Measurements from ENCODE around the gene NBPF15. TPM values are rescaled to one million over a fixed set of nuclear protein-coding genes. Genes with fewer than 3 reads are reported as not detected.
A peak's percentile ranks its signal among the peaks of the same experiment; 100 is the strongest.
"Not testable (repeated sequence)": the region's sequence is repeated elsewhere in the genome, so short reads cannot be mapped to it uniquely, and the experiment has no call there.

The NBPF15 gene, protein sequence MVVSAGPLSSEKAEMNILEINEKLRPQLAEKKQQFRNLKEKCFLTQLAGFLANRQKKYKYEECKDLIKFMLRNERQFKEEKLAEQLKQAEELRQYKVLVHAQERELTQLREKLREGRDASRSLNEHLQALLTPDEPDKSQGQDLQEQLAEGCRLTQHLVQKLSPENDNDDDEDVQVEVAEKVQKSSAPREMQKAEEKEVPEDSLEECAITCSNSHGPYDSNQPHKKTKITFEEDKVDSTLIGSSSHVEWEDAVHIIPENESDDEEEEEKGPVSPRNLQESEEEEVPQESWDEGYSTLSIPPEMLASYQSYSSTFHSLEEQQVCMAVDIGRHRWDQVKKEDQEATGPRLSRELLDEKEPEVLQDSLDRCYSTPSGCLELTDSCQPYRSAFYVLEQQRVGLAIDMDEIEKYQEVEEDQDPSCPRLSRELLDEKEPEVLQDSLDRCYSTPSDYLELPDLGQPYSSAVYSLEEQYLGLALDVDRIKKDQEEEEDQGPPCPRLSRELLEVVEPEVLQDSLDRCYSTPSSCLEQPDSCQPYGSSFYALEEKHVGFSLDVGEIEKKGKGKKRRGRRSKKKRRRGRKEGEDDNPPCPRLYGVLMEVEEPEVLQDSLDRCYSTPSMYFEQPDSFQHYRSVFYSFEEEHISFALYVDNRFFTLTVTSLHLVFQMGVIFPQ
- total RNA-seq, result 15.5 TPM

DNA sequence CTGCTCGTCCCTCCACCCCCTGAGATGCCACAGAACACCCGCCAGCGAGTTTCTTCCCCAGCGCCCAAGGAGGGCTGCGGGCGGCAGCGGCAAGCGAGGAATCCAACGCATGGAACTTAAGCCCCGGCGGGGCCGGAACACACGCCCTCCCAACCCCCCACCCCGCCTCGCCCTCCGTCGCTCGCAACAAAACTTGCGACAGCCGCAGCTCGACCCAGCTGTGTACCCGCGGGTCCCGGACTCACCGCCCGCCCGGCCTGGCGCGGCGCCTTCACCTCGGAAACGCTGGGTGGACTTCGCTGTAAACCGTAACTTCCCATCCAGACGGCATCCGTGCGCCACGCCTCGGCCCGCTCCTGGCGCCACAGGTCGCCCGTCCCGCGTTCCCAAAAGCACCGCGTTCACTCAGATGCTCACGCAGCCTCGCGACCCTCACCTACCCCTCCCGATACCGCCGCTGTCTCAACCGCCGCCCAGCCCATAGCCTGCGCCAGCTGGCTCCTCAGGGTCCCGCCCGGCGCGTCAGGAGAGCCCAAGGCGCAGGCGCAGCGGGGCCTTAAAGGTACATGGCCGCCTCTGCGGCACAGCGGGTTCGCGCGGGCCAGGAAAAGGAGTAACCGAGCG lies at the start of gene NBPF15:
Gene NBPF15, minus strand, starts transcription at position 534 of the 624 bp plus-strand sequence. CDS start 21,666 bp downstream, outside the sequence.
- Histone ChIP-seq H3K4me3 (peak within 1 kb of the TSS; percentile 52 to 61), H3K27ac (peak within 1 kb of the TSS; percentile 69)
- H3K27me3 ChIP-seq; DNase-seq (ENCODE audit: extremely low spot score in 2 of 2); H3K4me1 ChIP-seq; intact Hi-C loops (cut with DNase I); H3K36me3 ChIP-seq; H3K9me3 ChIP-seq: not testable (repeated sequence)
- TF ChIP-seq POLR2AphosphoS5 (IDR thresholded peaks at IDR 0.05; ENCODE audit: insufficient read depth in 1 of 2, low read depth in 1 of 2), result peak in 1 of 2 donors; percentile 63

DNA sequence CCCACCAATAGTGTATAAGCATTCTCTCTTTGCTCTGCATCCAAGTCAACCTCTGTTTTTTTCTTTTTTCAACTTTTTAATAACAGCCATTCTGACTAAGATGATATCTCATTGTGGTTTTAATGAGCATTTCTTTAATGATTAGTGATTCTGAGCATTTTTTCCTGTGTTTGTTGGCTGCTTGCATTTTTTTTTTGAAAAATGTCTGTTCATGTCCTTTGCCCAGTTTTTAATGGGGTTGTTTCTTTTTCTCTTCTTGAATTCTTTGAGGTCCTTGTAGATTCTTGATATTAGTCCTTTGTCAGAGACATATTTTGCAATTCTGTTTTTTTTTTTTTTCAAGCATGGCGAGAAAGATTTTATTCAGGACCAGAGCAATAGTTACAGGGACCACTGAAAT lies 35.0 kb upstream of the NBPF15 start:
- H3K9me3 ChIP-seq; H3K27me3 ChIP-seq; H3K4me1 ChIP-seq; H3K36me3 ChIP-seq; H3K27ac ChIP-seq; DNase-seq (ENCODE audit: extremely low spot score in 2 of 2); H3K4me3 ChIP-seq; intact Hi-C loops (cut with DNase I): not testable (repeated sequence)

DNA sequence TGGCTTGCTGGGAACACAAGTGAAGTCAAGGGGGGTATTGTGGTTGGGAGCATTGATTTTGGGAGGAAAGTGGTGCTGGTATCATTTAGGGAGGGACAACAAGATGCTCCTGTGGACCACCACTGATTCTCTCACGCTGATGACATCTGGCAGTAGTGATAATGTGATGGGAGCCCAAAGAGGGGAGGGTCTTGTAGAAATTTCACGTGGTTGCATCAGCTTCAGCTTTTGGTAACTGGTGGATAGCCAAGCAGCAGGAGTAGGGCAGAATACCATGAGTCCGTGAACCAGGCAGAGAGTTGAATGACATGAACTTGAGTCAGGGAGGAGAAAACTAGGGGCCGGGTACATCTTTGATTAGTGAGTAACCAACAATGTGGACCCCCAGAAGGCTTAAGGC lies 32.7 kb upstream of the NBPF15 start:
- intact Hi-C loops (cut with DNase I), result not testable (repeated sequence)

DNA sequence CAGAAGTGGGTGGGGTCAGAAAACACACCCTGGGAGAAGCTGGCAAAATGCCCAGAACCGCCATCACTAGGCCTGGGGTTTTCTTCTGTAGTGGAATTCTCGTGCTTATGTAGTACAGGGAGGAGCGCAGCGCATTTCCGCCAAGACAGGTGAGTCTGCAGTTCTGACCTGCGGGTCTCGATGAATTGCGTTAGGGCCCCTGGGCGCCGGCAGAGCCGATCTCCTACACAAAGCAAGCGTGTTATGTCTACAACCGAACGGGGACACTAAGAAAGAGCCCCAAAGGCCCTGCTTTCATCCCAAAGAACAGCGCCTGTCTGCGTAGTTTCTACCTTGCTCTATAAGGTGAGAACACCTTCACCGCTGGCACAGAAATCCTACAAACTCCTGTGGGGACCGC lies 28.9 kb upstream of the NBPF15 start:
- H3K27ac ChIP-seq; H3K27me3 ChIP-seq; H3K4me1 ChIP-seq; H3K4me3 ChIP-seq; H3K9me3 ChIP-seq; DNase-seq (ENCODE audit: extremely low spot score in 2 of 2); H3K36me3 ChIP-seq; intact Hi-C loops (cut with DNase I): not testable (repeated sequence)

More for the DNA sequence above, 32.7 kb upstream of the NBPF15 start:
- H3K27me3 ChIP-seq; H3K4me1 ChIP-seq; H3K36me3 ChIP-seq; DNase-seq (ENCODE audit: extremely low spot score in 2 of 2); H3K9me3 ChIP-seq; H3K27ac ChIP-seq; H3K4me3 ChIP-seq: not testable (repeated sequence)

DNA sequence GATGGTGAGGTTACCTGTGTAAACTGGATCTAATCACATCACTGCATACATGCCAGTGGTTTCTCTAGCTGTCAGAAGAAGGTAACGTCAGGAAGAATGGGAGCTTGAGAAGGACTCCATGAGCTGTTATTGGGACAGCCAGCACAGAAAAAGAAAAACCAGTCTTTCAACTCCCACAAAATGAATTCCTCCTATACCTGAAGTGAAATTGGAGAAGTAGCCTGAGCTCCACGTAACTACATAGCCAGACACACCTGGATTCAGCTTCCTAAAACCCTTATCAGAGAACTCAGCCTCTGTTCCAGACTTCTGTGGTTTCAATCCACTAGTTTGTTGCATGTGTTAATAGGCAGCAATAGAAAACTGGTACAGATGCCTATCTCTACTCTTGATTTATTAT lies 25.5 kb upstream of the NBPF15 start:
- H3K27me3 ChIP-seq; H3K9me3 ChIP-seq; H3K27ac ChIP-seq; H3K4me3 ChIP-seq; intact Hi-C loops (cut with DNase I); H3K36me3 ChIP-seq; H3K4me1 ChIP-seq: not testable (repeated sequence)
- peak in 1 of 2 donors; percentile 8 for DNase-seq (ENCODE audit: extremely low spot score in 2 of 2)

DNA sequence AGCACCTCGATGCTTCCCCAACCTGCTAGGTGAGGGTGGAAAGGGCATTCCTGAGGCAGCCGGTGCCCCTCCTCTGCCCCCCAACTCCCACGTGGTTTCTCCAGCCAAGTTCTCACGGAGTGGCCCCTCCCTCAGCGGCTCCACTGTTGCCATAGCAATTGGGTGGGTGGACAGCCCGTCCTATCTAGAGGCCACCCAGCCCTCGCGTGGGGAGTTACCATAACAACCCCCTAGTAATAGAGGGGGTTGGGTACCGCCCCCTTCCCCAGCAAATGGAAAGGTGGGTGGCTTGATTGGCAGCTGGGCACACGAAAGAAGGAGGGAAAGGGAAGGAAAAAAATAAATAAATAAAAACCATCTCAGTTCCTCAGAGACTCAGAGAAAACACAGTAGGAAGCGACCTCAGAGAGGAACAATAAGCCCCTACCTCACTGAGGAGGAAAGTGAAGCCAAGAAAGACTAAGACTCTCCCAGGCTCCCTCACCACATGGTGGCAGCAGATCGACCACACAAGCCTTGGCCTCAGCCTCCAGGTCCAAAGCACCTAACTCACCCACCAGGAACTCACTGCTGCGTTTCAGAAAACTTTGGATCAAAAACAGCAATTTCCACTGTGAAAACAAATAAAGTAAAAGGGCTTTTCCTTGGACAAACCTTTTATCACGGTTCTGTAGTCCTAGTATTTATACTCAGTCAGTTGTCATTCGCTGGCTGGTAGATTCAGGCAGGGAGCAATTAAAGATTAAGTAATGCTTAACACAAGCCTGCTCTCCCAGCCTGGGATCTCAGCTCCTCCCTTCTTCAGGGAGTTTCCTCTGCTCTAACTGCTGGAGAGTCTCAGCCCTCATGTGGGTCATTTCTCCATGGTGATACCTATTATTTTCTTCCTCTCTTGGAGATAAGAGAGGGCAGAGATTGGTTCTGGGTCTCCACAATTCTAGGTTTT lies 23.9 kb upstream of the NBPF15 start:
- H3K4me1 ChIP-seq; H3K9me3 ChIP-seq; H3K4me3 ChIP-seq; H3K36me3 ChIP-seq; H3K27me3 ChIP-seq; intact Hi-C loops (cut with DNase I); H3K27ac ChIP-seq; DNase-seq (ENCODE audit: extremely low spot score in 2 of 2): not testable (repeated sequence)

DNA sequence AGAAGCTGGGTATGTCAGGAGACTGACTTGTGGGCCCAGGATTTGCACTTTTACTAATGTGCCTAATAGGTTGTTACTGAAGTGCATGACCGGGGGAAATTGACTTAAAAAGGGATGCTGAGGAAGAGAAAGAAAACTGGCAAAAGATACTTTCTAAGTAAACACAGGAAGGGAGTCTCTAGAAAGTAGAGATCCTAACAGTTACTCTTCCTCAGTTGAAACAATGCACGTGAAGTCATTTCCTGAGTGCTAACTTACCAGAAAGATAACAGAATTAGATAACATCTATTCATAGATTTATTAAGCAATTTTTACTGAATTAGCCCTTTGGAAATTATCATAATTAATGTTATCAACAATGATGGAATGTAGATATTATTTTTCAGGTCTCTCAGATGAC lies 12.4 kb upstream of the NBPF15 start:
- intact Hi-C loops (cut with DNase I); H3K36me3 ChIP-seq; H3K9me3 ChIP-seq; H3K4me3 ChIP-seq; DNase-seq (ENCODE audit: extremely low spot score in 2 of 2); H3K27me3 ChIP-seq; H3K27ac ChIP-seq; H3K4me1 ChIP-seq: not testable (repeated sequence)

DNA sequence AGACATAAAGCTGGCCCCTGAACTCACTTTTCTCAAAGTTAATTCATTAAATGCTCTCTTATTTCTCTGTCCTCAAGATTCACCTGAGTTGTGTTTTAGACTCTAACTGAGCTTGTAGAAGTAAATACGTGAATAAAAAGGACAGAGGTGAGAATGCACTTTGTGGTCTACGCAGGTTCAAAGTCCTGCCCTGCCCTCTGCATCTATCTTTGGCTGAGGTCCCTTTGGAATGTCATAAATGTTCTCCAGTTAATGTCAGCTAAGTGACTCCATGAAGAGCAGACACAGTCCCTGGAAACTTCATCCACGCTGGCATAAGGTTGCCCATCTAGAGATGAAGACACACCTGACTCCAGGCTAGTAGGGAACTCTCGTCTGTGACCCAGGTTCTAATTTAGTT lies 10.0 kb upstream of the NBPF15 start:
- H3K4me3 ChIP-seq; intact Hi-C loops (cut with DNase I); DNase-seq (ENCODE audit: extremely low spot score in 2 of 2); H3K36me3 ChIP-seq; H3K4me1 ChIP-seq; H3K9me3 ChIP-seq; H3K27ac ChIP-seq; H3K27me3 ChIP-seq: not testable (repeated sequence)

DNA sequence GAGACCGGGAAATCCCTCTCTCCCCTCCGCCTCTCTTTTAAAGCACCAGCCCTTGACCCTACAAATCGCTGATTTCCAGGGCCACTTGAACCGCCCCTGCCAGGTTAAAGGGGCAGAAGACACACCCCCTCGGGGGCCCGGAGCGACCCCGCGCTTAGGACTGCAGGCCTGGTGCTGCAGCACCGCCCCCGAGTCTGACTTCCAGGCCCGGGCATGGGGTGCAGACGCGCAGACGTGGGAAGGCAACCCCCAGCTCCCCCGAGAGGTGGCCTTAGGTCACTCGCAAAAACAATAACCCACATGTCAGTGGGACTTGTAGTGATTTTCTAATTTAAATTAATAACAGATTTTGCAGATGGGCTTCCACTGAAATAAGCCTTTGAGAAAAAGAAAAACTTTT lies 309 bp upstream of the NBPF15 start:
- H3K36me3 ChIP-seq; intact Hi-C loops (cut with DNase I); H3K27me3 ChIP-seq; H3K27ac ChIP-seq; H3K4me1 ChIP-seq; H3K9me3 ChIP-seq; DNase-seq (ENCODE audit: extremely low spot score in 2 of 2): not testable (repeated sequence)
- H3K4me3 ChIP-seq, result peak overlapping the region; percentile 52 to 61

DNA sequence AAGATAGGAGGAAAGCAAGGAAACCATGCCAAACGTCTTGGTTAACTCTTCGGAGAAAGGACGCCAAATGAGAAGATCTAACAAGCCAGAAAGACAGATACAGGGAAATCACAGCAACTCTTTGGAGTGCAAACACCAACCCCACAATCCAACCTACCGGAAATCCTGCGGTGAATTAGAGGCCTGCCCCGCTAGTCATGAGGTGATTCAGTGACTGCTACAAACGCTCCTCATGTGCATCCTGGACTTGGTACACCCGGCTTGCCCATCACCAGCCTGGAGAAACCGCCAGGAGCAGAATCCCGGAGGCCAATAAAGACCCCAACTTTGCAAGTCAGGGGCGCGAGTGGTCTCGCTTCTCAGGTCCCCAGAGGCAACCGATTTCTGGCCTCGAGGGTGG lies 783 bp downstream of the NBPF15 start:
- H3K9me3 ChIP-seq; H3K4me1 ChIP-seq; H3K36me3 ChIP-seq; DNase-seq (ENCODE audit: extremely low spot score in 2 of 2); H3K27me3 ChIP-seq; intact Hi-C loops (cut with DNase I): not testable (repeated sequence)
- H3K4me3 ChIP-seq, result peak overlapping the region; percentile 52 to 61
- H3K27ac ChIP-seq, result peak overlapping the region; percentile 69

DNA sequence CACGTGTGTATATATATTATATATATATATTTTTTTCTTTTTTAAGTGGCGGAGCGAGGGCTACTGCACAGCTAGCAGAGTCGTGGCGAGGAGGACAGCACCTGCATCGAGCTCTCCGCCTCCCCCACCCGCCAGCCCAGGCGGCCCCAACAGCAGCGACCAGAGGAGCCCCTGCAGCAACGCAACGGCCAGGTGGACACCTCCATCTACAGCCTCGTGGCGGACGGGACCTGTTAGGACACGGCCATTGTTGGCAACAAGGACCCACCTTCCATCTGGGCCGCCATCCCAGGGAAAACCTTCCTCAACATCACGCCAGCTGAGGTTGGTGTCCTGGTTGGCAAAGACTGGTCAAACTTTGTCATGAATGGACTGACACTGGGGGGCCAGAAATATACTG lies 19.1 kb downstream of the NBPF15 start:
- H3K36me3 ChIP-seq; DNase-seq (ENCODE audit: extremely low spot score in 2 of 2); H3K4me1 ChIP-seq; H3K27me3 ChIP-seq; intact Hi-C loops (cut with DNase I); H3K9me3 ChIP-seq; H3K27ac ChIP-seq; H3K4me3 ChIP-seq: not testable (repeated sequence)

DNA sequence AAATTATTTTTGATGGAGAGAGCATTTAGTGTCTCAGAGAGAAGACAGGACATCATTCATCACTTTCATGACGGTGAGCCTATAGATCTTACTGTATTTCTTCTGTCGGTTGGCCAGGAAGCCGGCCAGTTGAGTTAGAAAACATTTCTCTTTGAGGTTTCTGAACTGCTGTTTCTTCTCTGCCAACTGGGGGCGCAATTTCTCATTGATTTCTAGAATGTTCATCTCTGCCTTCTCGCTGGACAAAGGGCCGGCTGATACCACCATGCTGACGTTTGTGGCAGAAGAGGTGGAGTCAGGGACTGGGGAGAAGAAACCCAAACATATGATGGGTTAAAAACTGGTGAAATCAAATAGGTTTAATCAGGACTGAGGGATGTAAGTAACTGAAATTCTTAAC lies 21.7 kb downstream of the NBPF15 start:
- H3K9me3 ChIP-seq; H3K4me1 ChIP-seq; H3K27me3 ChIP-seq; intact Hi-C loops (cut with DNase I); H3K27ac ChIP-seq; DNase-seq (ENCODE audit: extremely low spot score in 2 of 2); H3K4me3 ChIP-seq; H3K36me3 ChIP-seq: not testable (repeated sequence)

Measured in vagina (tissue), 2 donors.